Activated CD8-positive, alpha-beta memory T cell treated with anti-CD3 and anti-CD28 coated beads for 48 hours (primary cell): ENCODE results near the gene PRDM1.

Experiments
- DNase-seq, 3 experiments: peaks; one replicate each; pipeline ENCODE4 v3.0.0-alpha.2; 2020; ENCODE audit warnings: low read depth in 2 of 3, low spot score in 2 of 3

The PRDM1 gene

DNA sequence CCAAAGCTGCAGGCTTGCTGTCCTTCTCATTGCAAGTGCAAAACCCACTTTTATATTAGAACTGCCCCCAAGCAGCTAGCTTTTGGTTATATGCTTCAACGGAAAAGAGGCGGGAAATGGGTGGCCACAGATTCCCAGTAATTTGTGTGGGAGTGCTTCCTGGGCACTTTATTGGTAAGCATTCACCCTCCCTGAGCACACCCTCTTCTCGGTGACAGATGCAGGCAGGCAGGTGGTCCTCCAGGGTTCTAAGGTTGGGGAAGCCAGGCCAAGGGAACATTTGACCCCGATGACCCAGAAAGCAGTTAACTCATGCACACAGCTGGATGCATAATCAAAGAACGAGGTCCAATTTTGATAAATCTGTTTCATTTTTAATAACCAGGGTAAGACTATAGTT is 29.1 kb downstream of the PRDM1 start:
- no peak for DNase-seq

DNA sequence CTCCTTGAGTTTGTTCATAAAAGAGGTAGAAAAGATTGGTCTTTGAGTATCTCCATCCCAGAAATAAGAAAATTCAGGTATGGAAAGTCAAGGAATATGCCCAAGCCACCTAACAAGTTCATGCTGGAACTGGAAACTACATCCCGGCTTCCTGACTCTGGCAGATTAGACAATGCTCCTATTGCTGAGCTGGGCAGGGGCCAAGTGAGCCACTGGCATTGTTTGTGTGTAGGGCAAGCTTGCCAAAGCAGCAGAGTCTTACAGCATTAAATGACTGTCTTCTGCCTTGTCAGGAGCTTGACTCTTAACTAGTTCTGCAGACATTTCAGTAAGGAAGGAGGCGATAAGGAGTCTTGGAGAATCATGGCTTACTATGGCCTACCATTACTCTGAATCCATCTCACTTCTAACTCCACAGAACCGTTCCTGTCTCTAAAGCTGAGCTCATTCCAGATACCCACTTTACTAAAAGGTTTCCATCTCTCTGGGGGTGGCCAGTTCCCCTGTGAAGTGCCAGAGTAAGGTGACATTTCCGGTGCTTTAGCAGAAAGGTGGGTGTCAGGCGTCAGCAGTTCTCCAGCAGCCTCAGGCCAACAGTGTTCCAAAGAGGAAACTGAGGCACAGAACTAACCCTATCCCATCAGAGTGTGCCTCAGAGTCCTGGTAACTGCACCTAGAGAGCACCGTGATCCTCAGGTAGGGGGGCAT is 30.1 kb downstream of the PRDM1 start:
- no peak for DNase-seq

DNA sequence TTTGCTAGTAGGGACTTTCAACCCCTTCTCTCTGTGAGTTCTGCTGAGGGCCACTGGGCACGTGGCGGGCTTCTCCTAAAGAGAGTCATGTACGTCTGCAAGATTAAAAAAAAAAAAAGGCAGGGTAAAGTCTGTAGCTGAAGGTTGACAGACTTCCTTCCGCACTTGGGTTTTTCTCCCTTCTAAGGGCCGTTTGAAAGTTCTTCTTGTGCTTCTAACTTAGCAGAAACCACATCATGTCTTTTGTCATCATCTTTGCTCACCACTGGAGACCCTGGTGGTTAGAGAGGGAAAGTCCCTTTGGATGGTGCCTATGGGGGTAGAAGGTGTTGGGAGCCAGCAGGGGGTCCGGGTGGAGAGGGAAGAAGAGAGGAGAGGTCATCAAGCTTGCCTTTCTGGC is 31.4 kb downstream of the PRDM1 start:
- no peak for DNase-seq

DNA sequence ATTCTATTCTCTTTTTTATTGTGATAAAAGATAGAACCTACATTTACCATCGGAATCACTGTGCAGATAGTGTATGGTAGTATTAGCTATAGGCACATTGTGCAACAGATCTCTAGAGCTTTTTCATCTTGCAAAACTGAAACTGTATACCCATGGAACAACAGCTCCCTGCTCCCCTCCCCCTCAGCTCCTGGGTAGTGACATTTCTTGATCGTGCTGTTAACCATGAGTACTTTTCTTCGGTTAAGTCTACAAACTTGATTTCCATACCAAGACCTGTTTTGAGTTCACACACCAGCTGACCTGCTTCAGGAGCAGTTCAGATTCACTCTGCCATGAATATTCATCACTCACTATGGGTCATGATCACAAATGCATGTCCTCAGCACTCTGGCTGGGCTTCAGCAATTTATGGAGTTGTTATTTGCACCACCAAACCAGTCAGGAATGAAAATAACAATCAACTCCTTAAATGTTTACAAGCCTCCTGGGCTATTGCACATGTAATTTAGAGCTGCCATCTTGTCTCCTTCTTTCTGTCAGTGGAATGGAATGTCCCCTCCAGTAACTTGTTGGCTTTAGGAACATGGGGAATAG is 32.8 kb downstream of the PRDM1 start:
- no peak for DNase-seq

DNA sequence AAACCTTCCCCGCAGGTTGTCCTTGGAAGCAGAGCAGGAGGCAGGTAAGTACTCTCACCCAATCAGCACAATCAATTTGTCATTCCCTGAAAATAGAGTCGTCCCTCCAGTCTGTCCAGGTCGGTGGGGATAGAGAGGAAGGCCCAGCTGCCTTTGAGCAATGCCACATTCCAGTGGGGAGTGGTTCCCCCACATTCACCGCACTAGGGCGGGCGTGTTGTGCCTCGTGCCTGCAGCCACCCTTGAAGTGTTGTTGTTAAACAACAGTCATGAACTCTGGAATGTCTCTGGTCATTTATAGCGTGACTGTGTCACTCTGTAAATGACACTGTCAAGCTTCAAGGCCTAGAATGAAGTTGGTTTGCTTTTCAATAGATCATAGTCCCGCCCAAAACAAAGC is 33.4 kb downstream of the PRDM1 start:
- DNase-seq, result no peak

DNA sequence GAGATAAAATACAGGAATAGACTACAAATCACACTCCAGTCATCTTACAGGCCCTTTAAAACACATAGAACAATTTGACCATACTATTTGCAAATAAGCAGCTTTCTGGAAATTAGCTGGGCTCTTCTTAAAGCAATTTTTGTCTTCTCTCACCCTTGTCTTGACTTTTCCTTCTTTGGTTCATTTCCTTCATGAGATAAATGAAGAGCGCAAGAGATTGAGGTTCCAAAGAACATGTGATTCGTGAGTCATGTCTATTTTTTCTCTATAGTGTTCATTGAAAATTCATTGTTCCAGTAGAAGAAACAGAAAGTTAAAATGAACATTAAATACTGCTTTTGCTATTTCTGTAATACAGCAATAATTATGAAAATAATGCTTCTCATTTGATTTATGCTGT is 33.9 kb downstream of the PRDM1 start:
- DNase-seq, result no peak

DNA sequence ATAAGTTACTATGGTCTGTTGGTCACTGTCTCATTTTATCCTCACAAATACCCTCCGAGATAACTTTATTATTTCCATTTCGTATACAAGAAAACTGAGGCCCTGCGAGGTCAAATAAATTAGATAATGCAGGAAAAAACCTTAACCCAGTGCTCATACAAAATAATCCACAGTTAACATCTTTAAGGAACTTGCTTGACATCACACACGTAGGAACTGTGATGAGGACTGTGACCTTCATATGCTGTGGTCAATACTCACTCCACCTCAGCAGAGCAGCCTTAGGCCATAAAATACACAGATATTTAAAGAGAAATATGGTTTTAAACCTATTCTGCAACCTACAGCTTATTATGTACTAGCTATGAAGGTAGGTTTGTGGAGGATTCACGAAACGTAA is 34.3 kb downstream of the PRDM1 start:
- no peak for DNase-seq

DNA sequence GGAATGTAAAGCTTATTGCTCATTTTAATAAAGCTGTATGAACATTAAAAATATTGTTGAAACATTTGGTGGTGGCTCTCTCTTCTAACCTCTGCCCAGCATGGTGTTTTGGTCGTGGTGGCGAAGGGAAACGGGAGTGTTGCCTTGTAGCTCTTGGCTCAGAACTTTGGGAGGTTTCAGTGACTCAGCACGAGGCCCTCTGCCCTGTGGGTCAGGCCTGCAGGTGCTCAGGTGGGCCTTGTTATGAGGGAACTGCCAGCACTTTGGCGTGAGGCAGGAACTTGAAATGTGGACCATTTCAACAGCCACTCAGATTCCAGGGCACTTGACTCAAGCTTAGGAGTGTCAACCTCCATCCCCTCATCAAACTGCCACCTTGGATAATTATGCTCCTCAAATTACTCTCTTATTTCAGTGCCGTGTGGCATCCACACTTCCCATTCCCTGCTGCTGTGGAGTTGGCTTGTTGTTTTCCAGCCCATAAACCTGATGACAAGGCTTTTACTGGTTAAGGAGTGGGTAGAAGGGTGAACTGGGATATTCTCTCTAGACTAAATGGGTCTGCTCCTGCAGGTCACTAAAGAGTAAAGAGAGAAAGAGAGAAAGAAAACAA is 36.3 kb downstream of the PRDM1 start:
- no peak for DNase-seq

DNA sequence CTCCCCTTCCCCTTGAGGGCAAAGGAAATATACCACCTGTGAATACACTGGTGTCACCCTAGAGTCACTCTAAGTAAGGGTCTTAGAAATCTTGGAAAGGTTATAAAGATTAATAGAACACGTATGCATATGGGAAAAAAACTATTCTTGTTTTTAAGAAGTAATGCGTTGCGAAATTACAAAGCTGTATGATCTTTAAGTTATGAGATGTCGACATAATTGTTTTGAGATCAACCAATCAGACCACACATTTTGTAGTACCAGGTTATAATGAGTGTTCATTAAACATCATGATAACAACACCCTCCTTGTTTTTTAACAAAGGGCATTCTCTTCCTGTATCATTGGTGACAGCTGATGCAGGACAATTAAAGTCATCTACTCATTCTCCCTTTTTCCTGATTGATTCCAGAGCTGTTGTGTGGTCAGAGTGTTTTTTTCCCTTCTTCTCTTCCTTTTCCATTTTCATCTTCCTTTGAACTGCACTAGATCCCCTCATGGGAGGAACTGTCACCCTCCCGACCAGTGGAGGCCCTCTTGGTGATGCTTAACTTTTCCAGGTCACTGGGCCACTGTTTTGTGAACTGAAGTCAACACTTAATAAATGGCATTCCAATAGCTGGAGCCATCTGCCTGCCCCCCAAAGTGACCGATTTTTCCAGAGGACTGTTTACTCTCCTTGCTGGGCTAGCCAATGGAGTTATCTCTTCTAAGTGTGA is 37.0 kb downstream of the PRDM1 start:
- no peak for DNase-seq

DNA sequence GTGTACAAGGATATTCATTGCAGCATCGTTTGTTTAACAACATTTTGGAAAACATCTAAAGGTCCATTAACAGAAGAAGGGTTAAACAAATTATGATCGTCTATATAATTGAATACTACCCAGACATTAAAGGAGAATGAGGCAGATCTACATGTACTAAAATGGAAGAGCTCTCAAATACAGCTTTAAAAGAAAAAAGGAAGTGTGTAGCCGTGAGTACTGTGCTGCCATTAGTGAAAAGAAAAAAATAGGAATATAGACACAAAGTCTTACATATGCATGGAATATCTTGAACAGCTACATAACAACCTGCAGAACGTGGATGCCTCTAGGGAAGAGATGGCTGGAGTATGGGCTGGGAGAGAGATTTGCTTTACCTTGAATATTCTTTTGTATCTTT is 37.9 kb downstream of the PRDM1 start:
- DNase-seq, result no peak

DNA sequence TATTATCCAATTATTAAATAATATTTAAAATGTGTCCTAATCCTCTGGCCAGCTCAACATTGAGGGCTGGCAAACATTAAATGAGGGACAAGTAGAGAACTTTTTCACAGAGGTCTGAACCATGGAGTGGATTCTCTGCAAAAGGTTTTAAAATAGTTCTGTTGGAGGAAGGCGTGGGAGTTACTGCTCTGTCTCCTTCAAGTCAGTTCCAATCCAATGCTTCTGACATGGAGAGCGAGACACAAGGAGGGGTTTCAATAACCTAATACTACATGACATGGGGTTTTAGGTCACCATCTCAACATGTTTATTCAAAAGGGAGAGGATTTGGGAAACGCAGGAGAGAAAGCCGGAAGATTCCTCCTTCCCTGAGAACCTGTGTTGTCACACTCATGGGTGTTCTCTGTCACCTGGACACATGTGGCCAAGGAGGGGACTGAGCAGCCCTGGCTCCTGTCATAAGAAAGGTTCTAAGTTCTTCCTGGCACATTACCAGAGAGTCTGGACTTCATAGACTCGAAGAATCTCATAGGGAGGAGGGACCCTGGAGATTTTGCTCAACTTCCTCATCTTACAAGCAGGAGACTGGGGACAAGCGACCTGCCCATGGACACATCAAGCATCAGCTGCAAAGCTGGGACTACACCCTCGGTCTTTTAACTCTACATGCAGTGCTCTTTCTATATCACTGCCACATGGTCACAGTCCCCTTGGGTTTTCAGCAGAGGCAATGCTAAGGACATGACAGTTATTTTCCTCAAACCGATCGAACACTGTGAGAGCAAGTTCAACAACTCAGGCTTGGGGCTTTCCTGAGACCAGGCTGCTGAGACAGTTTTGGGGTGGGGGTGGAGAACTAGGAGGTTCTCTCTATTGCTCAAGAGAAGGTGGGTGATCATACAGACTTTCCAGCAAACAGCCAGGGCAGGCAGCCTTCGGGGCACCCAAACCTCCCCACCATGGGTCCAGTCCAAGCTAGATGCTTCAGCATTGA is 38.6 kb downstream of the PRDM1 start:
- DNase-seq, result no peak

DNA sequence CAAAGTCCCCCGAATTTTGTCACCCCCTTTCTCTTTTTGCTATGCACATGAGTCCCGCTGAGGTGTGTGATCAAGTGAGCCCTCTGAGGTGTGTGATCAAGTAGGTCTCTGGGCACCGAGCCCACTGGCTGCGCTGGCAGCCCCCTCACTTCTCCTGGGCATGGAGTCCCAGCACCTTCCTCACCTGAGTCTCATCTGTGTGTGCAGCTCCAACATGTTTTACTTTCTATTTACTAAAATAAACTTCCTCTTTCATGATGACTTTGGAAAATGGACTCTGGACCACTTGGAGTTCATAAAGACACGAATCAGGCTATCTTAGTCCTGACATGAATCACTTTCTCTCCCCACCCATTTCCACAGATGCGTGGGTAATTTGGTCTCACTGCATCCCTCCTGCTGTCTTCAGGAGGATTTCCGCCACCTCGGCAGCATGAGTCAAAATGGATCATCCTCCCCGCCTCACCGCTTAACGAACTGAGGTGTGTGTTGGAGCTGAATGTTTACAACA is 39.8 kb downstream of the PRDM1 start:
- DNase-seq, result no peak

DNA sequence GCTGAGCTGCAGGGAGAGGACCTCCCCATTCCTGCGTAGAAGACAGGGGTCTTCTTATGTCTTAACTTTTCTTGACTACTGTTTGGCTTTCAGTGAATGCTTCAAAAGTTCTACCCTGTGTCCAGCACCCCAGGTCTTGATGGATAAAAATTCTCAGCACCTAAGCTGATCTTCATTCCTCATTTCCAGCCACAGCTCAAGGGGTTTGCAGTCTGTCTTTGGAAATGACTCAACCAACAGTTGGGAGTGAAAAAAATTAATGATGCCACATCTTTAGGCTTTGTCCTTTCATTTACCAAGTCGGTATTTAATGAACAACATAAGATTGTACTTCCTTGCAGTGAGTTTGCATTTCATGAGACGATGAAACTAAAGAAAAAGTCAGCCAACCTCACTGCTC is 40.3 kb downstream of the PRDM1 start:
- no peak for DNase-seq

DNA sequence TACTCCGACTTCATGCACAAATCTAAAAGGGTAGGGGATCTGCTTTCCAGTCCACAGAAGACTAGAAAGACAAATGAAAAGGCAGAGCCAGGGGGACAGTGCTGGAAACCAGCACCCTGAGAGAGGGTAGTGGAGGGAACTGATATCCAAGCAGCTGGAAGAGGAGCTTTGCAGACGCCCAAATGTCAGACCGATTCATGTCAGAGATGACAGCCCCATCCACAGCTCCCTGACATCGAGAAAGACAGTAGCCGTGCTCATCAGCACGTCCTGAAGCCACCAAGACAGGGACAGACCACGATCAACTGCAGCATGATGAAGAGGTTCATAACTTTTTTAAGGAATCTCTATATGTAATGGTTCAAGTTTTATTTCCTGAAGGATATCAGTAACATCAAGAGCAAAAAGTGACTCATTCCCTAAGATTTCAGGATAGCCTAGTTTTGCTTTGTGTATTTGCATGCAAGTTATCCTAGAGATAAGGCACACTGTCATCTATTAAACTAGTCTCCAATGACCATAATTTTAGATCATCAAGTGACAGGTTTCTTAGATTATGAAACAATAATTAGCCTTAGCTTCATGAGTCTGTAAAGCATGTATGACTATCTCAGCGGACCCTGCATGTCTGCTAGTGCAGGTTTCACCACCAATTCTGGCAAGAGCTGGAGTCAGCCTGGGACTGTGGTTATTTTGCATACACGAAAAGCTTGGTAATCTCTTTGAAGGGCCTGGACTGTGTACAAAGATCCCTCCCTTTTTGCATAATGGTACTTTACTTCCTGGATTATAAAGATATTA is 43.0 kb downstream of the PRDM1 start:
- DNase-seq, result no peak

DNA sequence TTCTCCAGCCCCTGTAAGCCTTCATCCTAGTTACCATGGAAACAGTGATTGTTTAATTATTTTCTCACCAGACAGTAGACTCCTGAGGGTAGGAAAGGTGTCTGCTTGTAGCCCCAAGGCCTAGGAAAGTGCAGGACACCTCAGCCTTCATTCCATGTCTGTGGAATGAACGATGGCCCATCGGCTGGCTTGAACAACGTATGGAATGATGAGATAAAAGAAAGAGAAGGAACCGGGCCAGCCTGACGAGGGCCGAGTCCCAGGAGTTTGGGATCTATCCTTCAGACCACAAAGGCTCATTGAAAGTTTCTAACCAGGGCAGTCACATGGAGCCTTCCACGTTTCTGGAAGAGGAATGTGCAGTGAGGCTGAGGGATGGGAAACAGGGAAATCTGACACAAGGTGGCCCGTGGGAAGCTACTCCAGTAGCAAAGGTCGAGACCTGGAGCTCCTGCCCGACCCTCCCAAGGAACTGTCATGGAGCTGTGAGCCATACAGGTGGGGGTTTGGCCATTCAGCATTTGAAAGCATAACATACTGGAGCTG is 46.1 kb downstream of the PRDM1 start:
- DNase-seq, result no peak

DNA sequence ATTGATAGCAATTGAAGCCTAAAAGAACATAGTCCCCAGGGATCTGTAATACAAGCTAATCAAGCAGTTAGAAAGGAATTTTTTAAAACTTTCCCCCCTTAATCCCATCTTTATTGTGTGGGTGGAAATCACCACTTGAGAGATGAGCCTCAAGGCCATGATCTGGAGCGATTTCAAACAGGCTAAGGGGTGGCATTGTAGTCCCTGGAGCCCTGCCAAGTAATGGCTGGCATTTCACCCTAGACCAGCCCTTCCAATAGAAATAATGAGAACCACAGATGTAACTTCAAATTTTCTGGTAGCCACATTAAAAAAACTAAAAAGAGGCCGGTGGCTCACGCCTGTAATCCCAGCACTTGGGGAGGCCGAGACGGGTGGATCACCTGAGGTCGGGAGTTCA is 46.9 kb downstream of the PRDM1 start:
- no peak for DNase-seq

DNA sequence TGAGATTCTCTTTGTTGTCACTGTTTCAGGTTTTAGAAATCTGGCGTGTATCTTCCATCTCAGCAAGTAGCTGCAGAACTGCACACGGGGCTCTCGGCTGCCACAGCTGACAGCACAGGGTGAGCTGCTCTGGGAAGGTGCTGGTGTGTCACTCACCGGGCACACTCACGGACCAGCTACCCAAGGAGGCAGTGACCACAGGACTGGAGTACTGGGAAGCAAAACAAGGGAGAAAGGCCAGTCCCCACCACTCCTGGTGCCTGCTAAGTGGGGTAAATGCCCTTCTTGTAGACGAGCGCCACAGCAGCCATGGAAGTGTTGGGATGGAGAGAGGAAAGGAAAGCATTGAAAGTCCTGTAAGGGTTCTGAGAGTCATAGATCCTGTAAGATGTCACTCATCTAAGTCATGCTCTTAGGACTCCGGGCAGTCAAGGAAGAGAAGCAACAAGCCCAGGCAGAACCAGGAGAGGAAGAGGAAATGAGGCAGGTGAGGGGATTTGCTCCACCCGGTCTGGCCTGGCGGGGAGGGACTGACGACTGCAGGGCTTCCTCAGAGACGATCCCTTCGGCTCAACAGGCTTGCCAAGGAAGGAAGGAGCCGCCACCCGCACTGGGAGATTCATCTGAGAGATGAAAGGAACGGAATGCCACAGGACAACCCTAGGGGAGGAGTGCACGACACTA is 48.1 kb downstream of the PRDM1 start:
- no peak for DNase-seq

DNA sequence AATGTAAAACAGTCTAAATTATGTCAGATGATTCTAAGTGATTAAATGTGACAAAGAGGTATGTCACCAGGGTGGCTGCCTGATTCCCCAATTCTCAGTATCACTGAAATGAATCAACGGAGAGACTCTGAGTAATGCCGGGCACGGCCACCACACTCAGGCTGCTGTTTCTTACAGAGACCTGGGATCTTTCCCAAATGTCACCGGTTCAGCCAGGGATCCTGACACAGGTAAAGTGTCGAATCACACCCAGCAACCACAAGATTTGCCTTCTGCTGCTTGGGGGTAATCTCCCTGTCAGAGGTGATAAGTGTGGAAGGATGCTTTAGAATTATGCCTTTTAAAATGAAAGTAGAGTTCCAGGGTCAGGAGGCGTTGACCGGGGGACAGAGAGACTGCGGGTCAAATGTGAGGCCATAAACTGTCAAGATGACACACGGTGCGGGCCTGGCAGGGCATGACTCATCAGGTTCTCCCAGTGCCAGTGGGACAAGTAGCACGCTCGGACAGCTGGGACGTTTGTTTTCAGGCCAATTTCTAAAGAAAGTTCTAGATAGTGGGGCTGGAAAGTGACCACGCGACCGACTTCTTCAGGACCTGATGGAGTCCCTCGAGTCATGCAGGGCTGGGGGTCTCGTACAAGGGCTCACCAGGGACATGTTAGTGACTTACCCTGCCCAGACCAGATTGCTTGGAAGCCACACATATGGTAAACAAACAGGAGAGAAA is 48.9 kb downstream of the PRDM1 start:
- DNase-seq, result no peak
